Measurements from ENCODE around the gene CRIM1. TPM values are rescaled to one million over a fixed set of nuclear protein-coding genes. Genes with fewer than 3 reads are reported as not detected.

Gene CRIM1
- total RNA-seq, 1 experiment from 2014 or later: 21.4 TPM

- DNase-seq: no peak
- H3K27me3 ChIP-seq (ENCODE audit: control insufficient read depth, insufficient read depth, low read length): no peaks in the 10 kb centered on the region
- H3K4me3 ChIP-seq (ENCODE audit: insufficient read depth, low read depth, low read length): no peak overlapping the region
- no peaks in the 10 kb centered on the region for H3K36me3 ChIP-seq (replicated peaks; ENCODE audit: control insufficient read depth, insufficient read depth, low read length)
Measured at GRCh38 chr2:36373149-36373926, 17.8 kb downstream of the CRIM1 start.

- Histone ChIP-seq H3K36me3 (replicated peaks; ENCODE audit: control insufficient read depth, insufficient read depth, low read length) (no peaks in the 10 kb centered on the region), H3K4me3 (ENCODE audit: insufficient read depth, low read depth, low read length) (no peak overlapping the region), H3K27me3 (ENCODE audit: control insufficient read depth, insufficient read depth, low read length) (no peaks in the 10 kb centered on the region)
- DNase-seq: no peak
Measured at GRCh38 chr2:36374585-36374984, 19.0 kb downstream of the CRIM1 start.

GRCh38 chr2:36376319-36376765 is 20.8 kb downstream of the CRIM1 start:
- Histone ChIP-seq H3K27me3 (ENCODE audit: control insufficient read depth, insufficient read depth, low read length) (no peaks in the 10 kb centered on the region), H3K36me3 (replicated peaks; ENCODE audit: control insufficient read depth, insufficient read depth, low read length) (no peaks in the 10 kb centered on the region), H3K4me3 (ENCODE audit: insufficient read depth, low read depth, low read length) (no peak overlapping the region)
- DNase-seq: no peak

GRCh38 chr2:36376992-36377738 is 21.6 kb downstream of the CRIM1 start:
- no peak overlapping the region for H3K4me3 ChIP-seq (ENCODE audit: insufficient read depth, low read depth, low read length)
- no peaks in the 10 kb centered on the region for H3K36me3 ChIP-seq (replicated peaks; ENCODE audit: control insufficient read depth, insufficient read depth, low read length)
- peak; percentile 34 for DNase-seq

GRCh38 chr2:36379710-36380448 is 24.3 kb downstream of the CRIM1 start:
- DNase-seq: no peak
- no peaks in the 10 kb centered on the region for H3K36me3 ChIP-seq (replicated peaks; ENCODE audit: control insufficient read depth, insufficient read depth, low read length)
- no peaks in the 10 kb centered on the region for H3K27me3 ChIP-seq (ENCODE audit: control insufficient read depth, insufficient read depth, low read length)
- H3K4me3 ChIP-seq (ENCODE audit: insufficient read depth, low read depth, low read length): no peak overlapping the region

More at GRCh38 chr2:36376992-36377738, 21.6 kb downstream of the CRIM1 start:
- no peaks in the 10 kb centered on the region for H3K27me3 ChIP-seq (ENCODE audit: control insufficient read depth, insufficient read depth, low read length)

GRCh38 chr2:36380624-36381481 is 25.3 kb downstream of the CRIM1 start:
- Histone ChIP-seq H3K4me3 (ENCODE audit: insufficient read depth, low read depth, low read length) (no peak overlapping the region), H3K36me3 (replicated peaks; ENCODE audit: control insufficient read depth, insufficient read depth, low read length) (no peaks in the 10 kb centered on the region), H3K27me3 (ENCODE audit: control insufficient read depth, insufficient read depth, low read length) (no peaks in the 10 kb centered on the region)
- peak; percentile 66 for DNase-seq

GRCh38 chr2:36381993-36382392 is 26.4 kb downstream of the CRIM1 start:
- H3K36me3 ChIP-seq (replicated peaks; ENCODE audit: control insufficient read depth, insufficient read depth, low read length): no peaks in the 10 kb centered on the region
- no peak overlapping the region for H3K4me3 ChIP-seq (ENCODE audit: insufficient read depth, low read depth, low read length)
- no peaks in the 10 kb centered on the region for H3K27me3 ChIP-seq (ENCODE audit: control insufficient read depth, insufficient read depth, low read length)
- DNase-seq: no peak

GRCh38 chr2:36382472-36382871 is 26.9 kb downstream of the CRIM1 start:
- no peak for DNase-seq
- no peaks in the 10 kb centered on the region for H3K27me3 ChIP-seq (ENCODE audit: control insufficient read depth, insufficient read depth, low read length)
- no peak overlapping the region for H3K4me3 ChIP-seq (ENCODE audit: insufficient read depth, low read depth, low read length)
- H3K36me3 ChIP-seq (replicated peaks; ENCODE audit: control insufficient read depth, insufficient read depth, low read length): no peaks in the 10 kb centered on the region

GRCh38 chr2:36383726-36384125 is 28.1 kb downstream of the CRIM1 start:
- Histone ChIP-seq H3K4me3 (ENCODE audit: insufficient read depth, low read depth, low read length) (no peak overlapping the region), H3K27me3 (ENCODE audit: control insufficient read depth, insufficient read depth, low read length) (no peaks in the 10 kb centered on the region), H3K36me3 (replicated peaks; ENCODE audit: control insufficient read depth, insufficient read depth, low read length) (no peaks in the 10 kb centered on the region)
- no peak for DNase-seq

GRCh38 chr2:36384454-36384853 is 28.9 kb downstream of the CRIM1 start:
- no peak for DNase-seq
- H3K27me3 ChIP-seq (ENCODE audit: control insufficient read depth, insufficient read depth, low read length): no peaks in the 10 kb centered on the region
- H3K4me3 ChIP-seq (ENCODE audit: insufficient read depth, low read depth, low read length): no peak overlapping the region
- H3K36me3 ChIP-seq (replicated peaks; ENCODE audit: control insufficient read depth, insufficient read depth, low read length): no peaks in the 10 kb centered on the region

GRCh38 chr2:36385603-36386002 is 30.0 kb downstream of the CRIM1 start:
- DNase-seq: no peak
- H3K36me3 ChIP-seq (replicated peaks; ENCODE audit: control insufficient read depth, insufficient read depth, low read length): no peaks in the 10 kb centered on the region; the same call in 1 of the 2 replicates
- no peaks in the 10 kb centered on the region for H3K27me3 ChIP-seq (ENCODE audit: control insufficient read depth, insufficient read depth, low read length)
- no peak overlapping the region for H3K4me3 ChIP-seq (ENCODE audit: insufficient read depth, low read depth, low read length)

- Histone ChIP-seq H3K27me3 (ENCODE audit: control insufficient read depth, insufficient read depth, low read length) (no peaks in the 10 kb centered on the region), H3K36me3 (replicated peaks; ENCODE audit: control insufficient read depth, insufficient read depth, low read length) (no peaks in the 10 kb centered on the region; the same call in 1 of the 2 replicates), H3K4me3 (ENCODE audit: insufficient read depth, low read depth, low read length) (no peak overlapping the region)
- DNase-seq: no peak
Measured at GRCh38 chr2:36387258-36387916, 31.8 kb downstream of the CRIM1 start.

- Histone ChIP-seq H3K27me3 (ENCODE audit: control insufficient read depth, insufficient read depth, low read length) (no peaks in the 10 kb centered on the region), H3K4me3 (ENCODE audit: insufficient read depth, low read depth, low read length) (no peak overlapping the region), H3K36me3 (replicated peaks; ENCODE audit: control insufficient read depth, insufficient read depth, low read length) (no peaks in the 10 kb centered on the region; the same call in 1 of the 2 replicates)
- no peak for DNase-seq
Measured at GRCh38 chr2:36388472-36388871, 32.9 kb downstream of the CRIM1 start.
